ENCODE results near the gene USH2A. TPM values are rescaled to one million over a fixed set of nuclear protein-coding genes. Genes with fewer than 3 reads are reported as not detected.

Gene USH2A
- total RNA-seq, 1 experiment from 2014 or later, result not detected

GRCh38 chr1:216045400-216045799, 377.8 kb downstream of the USH2A start:
- H3K9ac ChIP-seq (ENCODE audit: low read length), result no peak overlapping the region
- no peaks in the 10 kb centered on the region for H3K9me3 ChIP-seq (ENCODE audit: control insufficient read depth in 1 of 2, insufficient read depth in 1 of 2, low read depth in 1 of 2, low read length in 2 of 2)
- CTCF ChIA-PET, result no interaction called here
- H3K27ac ChIP-seq (ENCODE audit: low read depth, low read length), result no peak overlapping the region
- no peak overlapping the region for H3K4me3 ChIP-seq (replicated peaks in 1 of 2; ENCODE audit: low read depth in 1 of 2, low read length in 2 of 2)
- H2AFZ ChIP-seq (ENCODE audit: low read depth, low read length, poor library complexity, severe bottlenecking), result no peak overlapping the region
- intact Hi-C loops (cut with micrococcal nuclease), result no loop called here
- RAD21 ChIA-PET (ENCODE audit: low non-redundant PET in 1 of 2, low total read pairs in 2 of 2, uncharacterized antibody in 2 of 2, unreplicated experiment in 2 of 2), result no interaction called here
- no peaks in the 10 kb centered on the region for H3K36me3 ChIP-seq (ENCODE audit: control insufficient read depth in 1 of 2, insufficient read depth in 2 of 2, low read length in 2 of 2)
- DNase-seq (ENCODE audit: low read depth, low spot score), result no peak
- no peaks in the 10 kb centered on the region for H4K20me1 ChIP-seq (ENCODE audit: insufficient read depth)
- ATAC-seq, result no peak
- H3K9me2 ChIP-seq (ENCODE audit: insufficient read depth), result no peaks in the 10 kb centered on the region
- no peaks in the 10 kb centered on the region for H3K4me1 ChIP-seq (ENCODE audit: control insufficient read depth in 1 of 2, insufficient read depth in 2 of 2, low read length in 2 of 2)
- TF ChIP-seq JUND (IDR thresholded peaks at IDR 0.05) (no peak), REST (IDR thresholded peaks at IDR 0.05; ENCODE audit: low read depth) (no peak), TCF7L2 (IDR thresholded peaks at IDR 0.05; ENCODE audit: borderline replicate concordance, extremely low read depth, insufficient read depth, insufficient read length) (no peak), POLR2AphosphoS5 (IDR thresholded peaks at IDR 0.05; ENCODE audit: low read depth, low read length) (no peak), SRF (IDR thresholded peaks at IDR 0.05; ENCODE audit: low read depth) (no peak), ZBTB33 (IDR thresholded peaks at IDR 0.05; ENCODE audit: extremely low read depth, insufficient replicate concordance, low read length) (no peak), ZFX (IDR thresholded peaks at IDR 0.05) (no peak), ELF1 (IDR thresholded peaks at IDR 0.05; ENCODE audit: borderline replicate concordance, low read depth) (no peak), ATF3 (IDR thresholded peaks at IDR 0.05) (no peak), ZNF274 (IDR thresholded peaks at IDR 0.05; ENCODE audit: low read depth, low read length) (no peak), CBX3 (IDR thresholded peaks at IDR 0.05; ENCODE audit: low read depth) (no peak), CEBPB (IDR thresholded peaks at IDR 0.05; ENCODE audit: low read depth) (no peak), EZH2phosphoT487 (IDR thresholded peaks at IDR 0.05; ENCODE audit: borderline replicate concordance) (no peak), YY1 (IDR thresholded peaks at IDR 0.05; ENCODE audit: extremely low read depth, insufficient replicate concordance, low read depth, low read length) (no peak), RAD21 (IDR thresholded peaks at IDR 0.05; ENCODE audit: low read depth) (no peak), SIN3A (IDR thresholded peaks at IDR 0.05; ENCODE audit: low read depth) (no peak)
- no TSS peak for BruUV-seq (replicated peaks)
- H3K4me2 ChIP-seq (ENCODE audit: low read length), result no peak overlapping the region
- POLR2A ChIA-PET, result no interaction called here
- no peaks in the 10 kb centered on the region for H3K79me2 ChIP-seq (ENCODE audit: insufficient read depth, low read length)
- no peaks in the 10 kb centered on the region for H3K27me3 ChIP-seq (ENCODE audit: insufficient read depth, low read length)

All from HCT116 (cell line).